Mesendoderm (in vitro differentiated cells): ENCODE data around the gene TUBA1A. TPM values are rescaled to one million over a fixed set of nuclear protein-coding genes. Genes with fewer than 3 reads are reported as not detected.
"Not testable (repeated sequence)": the region's sequence is repeated elsewhere in the genome, so short reads cannot be mapped to it uniquely, and the experiment has no call there.

Experiments
- DNase-seq: peaks from one replicate; pipeline ENCODE4 v3.0.0; 2013
- H2AK5ac ChIP-seq: 2 replicates; pipeline ENCODE4 v1.6.1; 2013; ENCODE audit warnings: low read length, inconsistent platforms
- H2BK120ac ChIP-seq: 2 replicates; pipeline ENCODE4 v1.6.1; 2013; ENCODE audit warnings: low read depth, mild to moderate bottlenecking, low read length, moderate library complexity, mixed read lengths
- H2BK15ac ChIP-seq: replicated peaks from 2 replicates; pipeline ENCODE4 v1.6.1; 2013; ENCODE audit warnings: low read depth, mild to moderate bottlenecking, moderate library complexity
- H2BK5ac ChIP-seq: 2 replicates; pipeline ENCODE4 v1.6.1; 2013; ENCODE audit warnings: low read length, inconsistent platforms
- H3K18ac ChIP-seq: 2 replicates; pipeline ENCODE4 v1.6.1; 2013; ENCODE audit warnings: mild to moderate bottlenecking, low read length, mixed read lengths
- H3K23ac ChIP-seq: one replicate; pipeline ENCODE4 v1.6.1; 2013; ENCODE audit warnings: low read length
- H3K27ac ChIP-seq: 2 replicates; pipeline ENCODE4 v1.5.1; 2013; ENCODE audit warnings: low read depth, mild to moderate bottlenecking, inconsistent platforms, low read length, moderate library complexity
- H3K27me3 ChIP-seq: 2 replicates; pipeline ENCODE4 v1.6.1; 2013; ENCODE audit warnings: low read length, control low read depth, mild to moderate bottlenecking, inconsistent platforms; ENCODE audit not compliant: insufficient read depth, poor library complexity
- H3K36me3 ChIP-seq: 2 replicates; pipeline ENCODE4 v1.6.1; 2013; ENCODE audit warnings: low read length, inconsistent platforms; ENCODE audit not compliant: control insufficient read depth, insufficient read depth
- H3K4ac ChIP-seq: one replicate; pipeline ENCODE4 v1.6.1; 2013; ENCODE audit warnings: low read depth, mild to moderate bottlenecking, low read length, moderate library complexity
- H3K4me1 ChIP-seq: 2 replicates; pipeline ENCODE4 v1.6.1; 2013; ENCODE audit warnings: low read depth, low read length, inconsistent platforms; ENCODE audit not compliant: control insufficient read depth
- H3K4me2 ChIP-seq: 2 replicates; pipeline ENCODE4 v1.6.1; 2013; ENCODE audit warnings: low read length
- H3K4me3 ChIP-seq: 2 replicates; pipeline ENCODE4 v1.5.1; 2013; ENCODE audit warnings: mild to moderate bottlenecking, low read length
- H3K56ac ChIP-seq: one replicate; pipeline ENCODE4 v1.6.1; 2013; ENCODE audit warnings: low read length
- H3K79me1 ChIP-seq: 2 replicates; pipeline ENCODE4 v1.6.1; 2013; ENCODE audit warnings: low read length, inconsistent platforms
- H3K79me2 ChIP-seq: 2 replicates; pipeline ENCODE4 v1.6.1; 2013; ENCODE audit warnings: mild to moderate bottlenecking, low read length; ENCODE audit not compliant: control insufficient read depth, insufficient read depth
- H3K9ac ChIP-seq: 2 replicates; pipeline ENCODE4 v1.6.1; 2013; ENCODE audit warnings: low read length, inconsistent platforms
- H4K5ac ChIP-seq: one replicate; pipeline ENCODE4 v1.6.1; 2013; ENCODE audit warnings: low read length
- H4K8ac ChIP-seq: one replicate; pipeline ENCODE4 v1.6.1; 2013; ENCODE audit warnings: low read depth, mild to moderate bottlenecking, control low read depth, low read length, moderate library complexity
- WGBS: extraction: QIAGEN DNeasy Blood & Tissue Kit; methylation state at CpG from one replicate; pipeline ENCODE4 v1.1.7; 2013; ENCODE audit warnings: low lambda C conversion rate, missing lambda C conversion rate; ENCODE audit not compliant: insufficient coverage; ENCODE audit errors: extremely low coverage; 5-methylcytosine and 5-hydroxymethylcytosine counted together
- small RNA-seq: library from polyadenylated mRNA; stranded (forward); fragments of <200 nt; extraction: miRNeasy Mini kit (QIAGEN cat#:217004); gene quantifications from one replicate; pipeline ENCODE3, GENCODE V24; 2013; ENCODE audit not compliant: insufficient read depth

TUBA1A gene

GRCh38 chr12:49138999-49139398 is 49.9 kb downstream of the TUBA1A start:
- H2BK5ac ChIP-seq: no peak overlapping the region
- no peak overlapping the region for H2AK5ac ChIP-seq
- no peak overlapping the region for H2BK15ac ChIP-seq
- no peak overlapping the region for H4K8ac ChIP-seq
- no CpG with 5 or more reads among the region's 2 CpGs for WGBS
- H2BK120ac ChIP-seq: no peak overlapping the region
- H3K23ac ChIP-seq: no peak overlapping the region
- no peaks in the 10 kb centered on the region for H3K79me2 ChIP-seq
- H3K36me3 ChIP-seq: no peaks in the 10 kb centered on the region
- H3K4me3 ChIP-seq: no peak overlapping the region
- H3K4me1 ChIP-seq: no peaks in the 10 kb centered on the region
- H4K5ac ChIP-seq: no peak overlapping the region
- H3K18ac ChIP-seq: no peak overlapping the region
- no peak overlapping the region for H3K56ac ChIP-seq
- no peak for DNase-seq
- H3K9ac ChIP-seq: no peak overlapping the region
- no peak overlapping the region for H3K4me2 ChIP-seq
- no peaks in the 10 kb centered on the region for H3K79me1 ChIP-seq
- no peak overlapping the region for H3K4ac ChIP-seq
- no peaks in the 10 kb centered on the region for H3K27me3 ChIP-seq
- no peak overlapping the region for H3K27ac ChIP-seq

GRCh38 chr12:49138587-49138986 is 50.3 kb downstream of the TUBA1A start:
- H3K4me2 ChIP-seq: no peak overlapping the region
- peak overlapping the region; percentile 34 for H3K56ac ChIP-seq
- H3K36me3 ChIP-seq: no peaks in the 10 kb centered on the region
- H3K4ac ChIP-seq: no peak overlapping the region
- no peaks in the 10 kb centered on the region for H3K79me1 ChIP-seq
- no peak overlapping the region for H2BK15ac ChIP-seq
- no peak overlapping the region for H3K4me3 ChIP-seq
- no peak overlapping the region for H4K8ac ChIP-seq
- no peak overlapping the region for H4K5ac ChIP-seq
- H2BK120ac ChIP-seq: no peak overlapping the region
- no peak overlapping the region for H3K27ac ChIP-seq
- no peaks in the 10 kb centered on the region for H3K27me3 ChIP-seq
- no peak overlapping the region for H2BK5ac ChIP-seq
- peak; percentile 45 for DNase-seq
- H3K9ac ChIP-seq: no peak overlapping the region
- no peaks in the 10 kb centered on the region for H3K79me2 ChIP-seq
- H3K18ac ChIP-seq: no peak overlapping the region
- H3K23ac ChIP-seq: no peak overlapping the region
- no CpG with 5 or more reads among the region's 2 CpGs for WGBS
- no peaks in the 10 kb centered on the region for H3K4me1 ChIP-seq
- no peak overlapping the region for H2AK5ac ChIP-seq

GRCh38 chr12:49137476-49137875 is 51.4 kb downstream of the TUBA1A start:
- Histone ChIP-seq H2AK5ac (no peak overlapping the region), H3K18ac (no peak overlapping the region), H3K4me3 (no peak overlapping the region), H3K23ac (no peak overlapping the region), H4K8ac (no peak overlapping the region), H3K27me3 (no peaks in the 10 kb centered on the region), H3K4me1 (peaks cover 3% of the 10 kb centered on the region), H3K56ac (no peak overlapping the region), H4K5ac (no peak overlapping the region), H3K36me3 (no peaks in the 10 kb centered on the region), H2BK15ac (no peak overlapping the region), H2BK120ac (no peak overlapping the region), H3K4ac (no peak overlapping the region), H3K79me1 (no peaks in the 10 kb centered on the region), H3K79me2 (no peaks in the 10 kb centered on the region), H3K9ac (no peak overlapping the region), H3K4me2 (no peak overlapping the region), H3K27ac (no peak overlapping the region), H2BK5ac (no peak overlapping the region)
- DNase-seq: no peak
- no CpG with 5 or more reads among the region's 1 CpG for WGBS

- WGBS: no CpG with 5 or more reads among the region's 3 CpGs
- not testable (repeated sequence) for H3K56ac ChIP-seq, H3K4me3 ChIP-seq, H4K5ac ChIP-seq, H3K27ac ChIP-seq, H3K23ac ChIP-seq, H3K27me3 ChIP-seq, H3K4me1 ChIP-seq, H3K79me2 ChIP-seq, H3K9ac ChIP-seq, DNase-seq, H4K8ac ChIP-seq, H3K4ac ChIP-seq, H2BK5ac ChIP-seq, H2BK15ac ChIP-seq, H3K36me3 ChIP-seq, H2BK120ac ChIP-seq, H3K4me2 ChIP-seq, H3K18ac ChIP-seq, H2AK5ac ChIP-seq, H3K79me1 ChIP-seq
These were observed 51.9 kb downstream of the TUBA1A start for GRCh38 chr12:49136997-49137396.

Small RNA genes within 50 kb of the gene (small RNA-seq; reads per million reads assigned to genes)
- not detected for gene RF00017
